B cell (primary cell): ENCODE results near the gene PIM3. TPM values are rescaled to one million over a fixed set of nuclear protein-coding genes. Genes with fewer than 3 reads are reported as not detected.
A peak's percentile ranks its signal among the peaks of the same experiment; 100 is the strongest.

Experiments used
- ATAC-seq: fragments of 200-7000 bp; cut with Tn5 transposase; one replicate; pipeline ENCODE4 v1.10.0; 2021; ENCODE audit warnings: low read depth, mild to moderate bottlenecking, moderate number of reproducible peaks, moderate library complexity
- CTCF ChIA-PET: fragments of 350-600 bp; sonication (Branson Sonifier 250); formaldehyde crosslinking; loops from one replicate; lab custom pipeline; 2021; ENCODE audit warnings: antibody characterized with exemption, inconsistent platforms; lab: Charles Lee
- POLR2A ChIA-PET: fragments of 350-600 bp; sonication (Branson Sonifier 250); formaldehyde crosslinking; loops from one replicate; lab custom pipeline; 2021; ENCODE audit warnings: antibody characterized with exemption; lab: Charles Lee
- DNase-seq: peaks from one replicate; pipeline ENCODE4 v3.0.0; 2013
- H2AFZ ChIP-seq: 2 replicates; pipeline ENCODE4 v1.6.1; 2012; ENCODE audit warnings: mild to moderate bottlenecking, low read depth, low read length; ENCODE audit not compliant: insufficient read depth, poor library complexity, severe bottlenecking
- H3K27ac ChIP-seq, 2 donors: 1 replicate in 1 of 2; 2 replicates in 1 of 2; pipeline ENCODE4 v1.5.1; 2012 to 2013; ENCODE audit warnings: low read length in 2 of 2, mild to moderate bottlenecking in 2 of 2, moderate library complexity in 1 of 2
- H3K27me3 ChIP-seq, 4 experiments: fragments of 200-600 bp in 1 of 4; sonication (generic) in 1 of 4; replicated peaks in 1 of 4; 1 replicate in 2 of 4; 2 replicates in 2 of 4; pipeline versions ENCODE4 v1.6.1 to v1.7.0; 2013 to 2016; ENCODE audit warnings: low read length in 3 of 4, mild to moderate bottlenecking in 2 of 4, mixed read lengths in 1 of 4, moderate library complexity in 1 of 4; ENCODE audit not compliant: insufficient read depth in 4 of 4, control insufficient read depth in 3 of 4; ENCODE audit errors: control extremely low read depth in 1 of 4
- H3K36me3 ChIP-seq, 2 experiments: replicated peaks in 1 of 2; 1 replicate in 1 of 2; 2 replicates in 1 of 2; pipeline versions ENCODE4 v1.6.1 to v1.7.1; 2013; ENCODE audit warnings: low read length in 1 of 2; ENCODE audit not compliant: insufficient read depth in 2 of 2, control insufficient read depth in 1 of 2; ENCODE audit errors: control extremely low read depth in 1 of 2, extremely low read depth in 1 of 2
- H3K4me1 ChIP-seq, 2 donors: fragments of 200-600 bp in 1 of 2; sonication (generic) in 1 of 2; 1 replicate in 1 of 2; 2 replicates in 1 of 2; pipeline versions ENCODE4 v1.5.1 to v1.6.1; 2013 to 2017; ENCODE audit warnings: low read length in 2 of 2; ENCODE audit not compliant: control insufficient read depth in 2 of 2, insufficient read depth in 2 of 2
- H3K4me2 ChIP-seq: replicated peaks from 2 replicates; pipeline ENCODE3; 2012; ENCODE audit warnings: mild to moderate bottlenecking, low read depth, low read length; ENCODE audit not compliant: poor library complexity, severe bottlenecking
- H3K4me3 ChIP-seq, 5 experiments: fragments of 200-600 bp in 1 of 5; sonication (generic) in 1 of 5; 1 replicate in 3 of 5; 2 replicates in 2 of 5; pipeline versions ENCODE4 v1.5.1 to v1.7.0; 2011 to 2016; ENCODE audit warnings: low read length in 4 of 5, mild to moderate bottlenecking in 4 of 5, low read depth in 2 of 5, control low read depth in 1 of 5, moderate library complexity in 1 of 5; ENCODE audit not compliant: insufficient read depth in 1 of 5; ENCODE audit errors: control extremely low read depth in 1 of 5, extremely low read depth in 1 of 5
- H3K79me2 ChIP-seq: fragments of 200-600 bp; sonication (generic); one replicate; pipeline ENCODE4 v1.6.0; 2016; ENCODE audit warnings: low read length; ENCODE audit not compliant: control insufficient read depth, insufficient read depth
- H3K9ac ChIP-seq: fragments of 200-600 bp; sonication (generic); 2 replicates; pipeline ENCODE4 v1.6.1; 2017; ENCODE audit warnings: mild to moderate bottlenecking, low read length, moderate library complexity
- H3K9me3 ChIP-seq, 3 donors: one replicate each; pipeline versions ENCODE4 v1.6.1 to v1.7.1; 2013; ENCODE audit warnings: low read length in 2 of 3; ENCODE audit not compliant: control insufficient read depth in 2 of 3, insufficient read depth in 1 of 3; ENCODE audit errors: control extremely low read depth in 1 of 3
- H4K20me1 ChIP-seq: 2 replicates; pipeline ENCODE4 v1.6.0; 2012; ENCODE audit warnings: mild to moderate bottlenecking, low read length; ENCODE audit not compliant: insufficient read depth, control insufficient read depth, poor library complexity, severe bottlenecking
- H3K27ac Mint-ChIP-seq: one replicate; pipeline ENCODE4 v1.8.0; 2021; ENCODE audit warnings: mixed read lengths
- H3K27me3 Mint-ChIP-seq: one replicate; pipeline ENCODE4 v1.8.0; 2021; ENCODE audit warnings: mixed read lengths
- H3K4me1 Mint-ChIP-seq: one replicate; pipeline ENCODE4 v1.8.0; 2021; ENCODE audit warnings: mixed read lengths
- H3K4me3 Mint-ChIP-seq: one replicate; pipeline ENCODE4 v1.8.0; 2021; ENCODE audit warnings: mixed read lengths
- H3K9me3 Mint-ChIP-seq: one replicate; pipeline ENCODE4 v1.8.0; 2022; ENCODE audit warnings: mixed read lengths; ENCODE audit not compliant: insufficient read depth
- EZH2 ChIP-seq: IDR thresholded peaks from 2 replicates; pipeline ENCODE4 v1.6.1; 2012; ENCODE audit warnings: borderline replicate concordance, low read depth, mild to moderate bottlenecking, moderate library complexity, low read length; ENCODE audit not compliant: insufficient read depth, poor library complexity, severe bottlenecking
- WGBS: methylation state at CpG from one replicate; pipeline ENCODE4 v1.1.5; 2013; ENCODE audit warnings: missing lambda C conversion rate; ENCODE audit not compliant: insufficient coverage; 5-methylcytosine and 5-hydroxymethylcytosine counted together
- intact Hi-C: fragments of 100-400 bp; cut with micrococcal nuclease; formaldehyde crosslinking; loops from one replicate; pipeline ENCODE4 v1.10.0; 2022
- polyA plus RNA-seq: library from polyadenylated mRNA; depleted of rRNA; stranded (reverse); fragments of >200 nt; gene quantifications from 2 replicates; pipeline ENCODE4 v1.2.3, GENCODE V29; 2012
- total RNA-seq, 2 donors: library from RNA; stranded (reverse); fragments of 120-200 nt in 1 of 2; gene quantifications; 1 replicate in 1 of 2; 2 replicates in 1 of 2; pipeline versions ENCODE4 v1.2.3 to v1.2.4, GENCODE V29; 2013 to 2022
- TF ChIP-seq, protein P1 (sequence below): fragments of 200-600 bp; IDR thresholded peaks from one replicate; pipeline ENCODE4 v1.8.0; 2022; ENCODE audit warnings: antibody characterized with exemption, mild to moderate bottlenecking

Gene PIM3
- total and polyA plus RNA-seq, 2 donors (not counting 1 experiment from before 2014, with no cell fraction given) = 74.6 to 128 TPM

DNA sequence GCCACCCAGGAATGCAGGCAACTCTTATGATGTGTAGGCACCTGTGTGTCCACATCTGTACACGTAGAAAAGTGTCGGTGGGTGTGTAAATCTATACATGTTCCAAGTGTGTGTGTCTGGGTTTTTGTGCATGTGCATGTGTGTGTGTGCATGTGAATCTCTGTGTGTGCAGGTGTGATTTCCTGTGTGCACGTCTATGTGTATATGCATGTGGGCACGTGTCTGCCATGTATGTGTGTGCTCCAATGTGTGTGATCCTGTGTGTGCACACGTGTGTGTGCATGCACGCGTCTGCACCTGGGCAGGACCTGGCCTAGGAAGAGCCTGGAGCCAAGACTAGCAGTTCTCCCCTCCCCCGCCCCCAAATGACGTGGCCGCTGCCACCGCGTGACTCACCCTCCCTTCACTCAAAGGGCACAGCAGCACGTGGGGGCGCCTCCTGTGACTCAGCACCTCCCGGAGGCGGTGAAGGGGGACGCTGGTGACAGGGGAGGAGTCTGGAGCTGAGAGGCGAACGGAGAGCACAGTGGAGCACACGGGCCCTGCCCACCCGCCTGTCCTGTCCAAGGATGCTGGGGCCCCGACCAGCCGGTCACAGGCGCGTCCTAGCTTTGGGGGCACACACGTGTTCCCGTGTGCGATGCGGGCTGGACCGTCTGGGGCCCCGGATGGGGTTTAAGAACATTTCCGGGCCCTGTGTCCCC, 10.1 kb downstream of the PIM3 start:
- Histone ChIP-seq H3K27ac (peak overlapping the region in 1 of 2 donors; percentile 40), H4K20me1 (peaks cover 32% of the 10 kb centered on the region), H3K4me3 (peak overlapping the region in 4 of 5 experiments; percentile 41 to 65 (median 55)), H3K27me3 (no peaks in the 10 kb centered on the region), H3K79me2 (peaks cover 6% of the 10 kb centered on the region), H3K4me2 (peak overlapping the region; percentile 98), H3K9ac (peak overlapping the region; percentile 69), H3K9me3 (no peaks in the 10 kb centered on the region), H2AFZ (peak overlapping the region; percentile 66), H3K36me3 (peaks cover 0 to 3% of the 10 kb centered on the region in 2 experiments), H3K4me1 (peaks cover 43 to 56% of the 10 kb centered on the region in 2 donors)
- TF ChIP-seq, protein P1, sequence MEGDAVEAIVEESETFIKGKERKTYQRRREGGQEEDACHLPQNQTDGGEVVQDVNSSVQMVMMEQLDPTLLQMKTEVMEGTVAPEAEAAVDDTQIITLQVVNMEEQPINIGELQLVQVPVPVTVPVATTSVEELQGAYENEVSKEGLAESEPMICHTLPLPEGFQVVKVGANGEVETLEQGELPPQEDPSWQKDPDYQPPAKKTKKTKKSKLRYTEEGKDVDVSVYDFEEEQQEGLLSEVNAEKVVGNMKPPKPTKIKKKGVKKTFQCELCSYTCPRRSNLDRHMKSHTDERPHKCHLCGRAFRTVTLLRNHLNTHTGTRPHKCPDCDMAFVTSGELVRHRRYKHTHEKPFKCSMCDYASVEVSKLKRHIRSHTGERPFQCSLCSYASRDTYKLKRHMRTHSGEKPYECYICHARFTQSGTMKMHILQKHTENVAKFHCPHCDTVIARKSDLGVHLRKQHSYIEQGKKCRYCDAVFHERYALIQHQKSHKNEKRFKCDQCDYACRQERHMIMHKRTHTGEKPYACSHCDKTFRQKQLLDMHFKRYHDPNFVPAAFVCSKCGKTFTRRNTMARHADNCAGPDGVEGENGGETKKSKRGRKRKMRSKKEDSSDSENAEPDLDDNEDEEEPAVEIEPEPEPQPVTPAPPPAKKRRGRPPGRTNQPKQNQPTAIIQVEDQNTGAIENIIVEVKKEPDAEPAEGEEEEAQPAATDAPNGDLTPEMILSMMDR = no peak
- TF ChIP-seq EZH2 = no peak
- Mint-ChIP-seq H3K27ac (peak overlapping the region; percentile 96), H3K9me3 (no peaks in the 10 kb centered on the region), H3K4me3 (peak overlapping the region; percentile 84), H3K4me1 (peaks cover 40% of the 10 kb centered on the region), H3K27me3 (no peaks in the 10 kb centered on the region)
- ChIA-PET POLR2A (interaction anchor here (1.0 to 3.3 kb wide), 5 partner anchors 9 to 220 kb away, joined by 3 to 43 read pairs (median 22); partner anchors contain the start of gene PIM3), CTCF (interaction anchor here (0.9 to 2.5 kb wide), 6 partner anchors 8 to 60 kb away, joined by 3 to 14 read pairs (median 6); no protein-coding TSS in a partner anchor)
- intact Hi-C loops = loop anchor here (2.0 to 5.0 kb wide), 4 partner anchors 40 to 220 kb away; partner anchors contain the start of gene ZBED4
- WGBS = 8% methylated on average over 25 of the region's 32 CpGs
- ATAC-seq (peak; percentile 85), DNase-seq (peak; percentile 95)
